Activated CD8-positive, alpha-beta memory T cell treated with anti-CD3 and anti-CD28 coated beads, Interleukin-2, amount 10 ng/mL, durations not matched to agents 7 days and 5 days (primary cell): Measurements from ENCODE around the gene ETS1. TPM values are rescaled to one million over a fixed set of nuclear protein-coding genes. Genes with fewer than 3 reads are reported as not detected.

Source experiments
- ATAC-seq: fragments of 150-1000 bp; cut with Tn5 transposase; one replicate; pipeline ENCODE4 v1.10.0; 2021; ENCODE audit warnings: moderate library complexity
- CTCF ChIA-PET: fragments of 350-600 bp; sonication (Branson Sonifier 250); formaldehyde crosslinking; loops from one replicate; lab custom pipeline; 2021; ENCODE audit warnings: antibody characterized with exemption; lab: Charles Lee
- DNase-seq: peaks from one replicate; pipeline ENCODE4 v3.0.0-alpha.2; 2020
- H3K27ac Mint-ChIP-seq: one replicate; pipeline ENCODE4 v1.8.0; 2021; ENCODE audit warnings: mild to moderate bottlenecking, mixed read lengths
- H3K27me3 Mint-ChIP-seq: one replicate; pipeline ENCODE4 v1.8.0; 2021; ENCODE audit warnings: mixed read lengths
- H3K36me3 Mint-ChIP-seq: one replicate; pipeline ENCODE4 v1.8.0; 2021; ENCODE audit warnings: mild to moderate bottlenecking, mixed read lengths
- H3K4me1 Mint-ChIP-seq: one replicate; pipeline ENCODE4 v1.8.0; 2021; ENCODE audit warnings: mixed read lengths
- H3K4me3 Mint-ChIP-seq: one replicate; pipeline ENCODE4 v1.8.0; 2021; ENCODE audit warnings: mild to moderate bottlenecking, moderate library complexity, mixed read lengths
- H3K9me3 Mint-ChIP-seq: one replicate; pipeline ENCODE4 v1.8.0; 2022; ENCODE audit warnings: low read depth, mixed read lengths
- total RNA-seq, 2 experiments: library from RNA; stranded (reverse); gene quantifications; one replicate each; pipeline ENCODE4 v1.2.3, GENCODE V29; 2021

The ETS1 gene
- total RNA-seq, 2 experiments from 2014 or later = 408 to 671 TPM

GRCh38 chr11:128469220-128469619, 118.1 kb downstream of the ETS1 start:
- no peaks in the 10 kb centered on the region for H3K9me3 Mint-ChIP-seq
- peaks cover 92% of the 10 kb centered on the region for H3K36me3 Mint-ChIP-seq
- no peak for ATAC-seq
- DNase-seq = no peak
- peak overlapping the region; percentile 39 for H3K4me3 Mint-ChIP-seq
- peak overlapping the region; percentile 82 for H3K27ac Mint-ChIP-seq
- CTCF ChIA-PET = interaction anchor here (1.0 to 3.2 kb wide), 6 partner anchors 10 to 297 kb away, joined by 3 to 25 read pairs (median 4); no protein-coding TSS in a partner anchor
- no peaks in the 10 kb centered on the region for H3K27me3 Mint-ChIP-seq
- H3K4me1 Mint-ChIP-seq = peaks cover 95% of the 10 kb centered on the region

- Mint-ChIP-seq H3K9me3 (no peaks in the 10 kb centered on the region), H3K27ac (peak overlapping the region; percentile 82), H3K4me1 (peaks cover 95% of the 10 kb centered on the region), H3K36me3 (peaks cover 92% of the 10 kb centered on the region), H3K27me3 (no peaks in the 10 kb centered on the region), H3K4me3 (peak overlapping the region; percentile 4)
- ATAC-seq = no peak
- DNase-seq = no peak
- CTCF ChIA-PET = interaction anchor here (1.0 to 3.2 kb wide), 5 partner anchors 15 to 296 kb away, joined by 4 to 25 read pairs (median 4); no protein-coding TSS in a partner anchor
These were observed 119.2 kb downstream of the ETS1 start for GRCh38 chr11:128468111-128468510.

- no peaks in the 10 kb centered on the region for H3K27me3 Mint-ChIP-seq
- ATAC-seq = no peak
- H3K9me3 Mint-ChIP-seq = no peaks in the 10 kb centered on the region
- CTCF ChIA-PET = interaction anchor here (1.0 to 3.2 kb wide), 3 partner anchors 15 to 162 kb away, joined by 4 to 25 read pairs (median 10); no protein-coding TSS in a partner anchor
- peaks cover 95% of the 10 kb centered on the region for H3K4me1 Mint-ChIP-seq
- H3K4me3 Mint-ChIP-seq = no peak overlapping the region
- peak overlapping the region; percentile 82 for H3K27ac Mint-ChIP-seq
- DNase-seq = no peak
- H3K36me3 Mint-ChIP-seq = peaks cover 92% of the 10 kb centered on the region
These were observed 119.7 kb downstream of the ETS1 start for GRCh38 chr11:128467610-128468041.

- Mint-ChIP-seq H3K9me3 (no peaks in the 10 kb centered on the region), H3K27ac (peak overlapping the region; percentile 82), H3K27me3 (no peaks in the 10 kb centered on the region), H3K36me3 (peaks cover 92% of the 10 kb centered on the region), H3K4me3 (peak overlapping the region; percentile 2), H3K4me1 (peaks cover 91% of the 10 kb centered on the region)
- ATAC-seq (no peak), DNase-seq (no peak)
- CTCF ChIA-PET = interaction anchor here (1.0 to 3.2 kb wide), 3 partner anchors 16 to 163 kb away, joined by 4 to 25 read pairs (median 10); no protein-coding TSS in a partner anchor
These were observed 120.3 kb downstream of the ETS1 start for GRCh38 chr11:128467041-128467440.

- CTCF ChIA-PET = interaction anchor here (0.6 to 2.4 kb wide), 10 partner anchors 11 to 176 kb away, joined by 3 to 15 read pairs (median 4); no protein-coding TSS in a partner anchor
- H3K4me1 Mint-ChIP-seq = peaks cover 89% of the 10 kb centered on the region
- ATAC-seq = peak; percentile 5
These were observed 121.2 kb downstream of the ETS1 start for GRCh38 chr11:128465946-128466705.

GRCh38 chr11:128465531-128465930, 121.8 kb downstream of the ETS1 start:
- CTCF ChIA-PET = interaction anchor here (0.6 to 2.4 kb wide), 13 partner anchors 11 to 176 kb away, joined by 3 to 15 read pairs (median 4); no protein-coding TSS in a partner anchor
- peaks cover 88% of the 10 kb centered on the region for H3K4me1 Mint-ChIP-seq
- H3K27me3 Mint-ChIP-seq = no peaks in the 10 kb centered on the region
- H3K27ac Mint-ChIP-seq = peak overlapping the region; percentile 82
- H3K4me3 Mint-ChIP-seq = peak overlapping the region; percentile 62
- no peak for DNase-seq
- no peaks in the 10 kb centered on the region for H3K9me3 Mint-ChIP-seq
- ATAC-seq = peak; percentile 11
- H3K36me3 Mint-ChIP-seq = peaks cover 95% of the 10 kb centered on the region

More at GRCh38 chr11:128465946-128466705, 121.2 kb downstream of the ETS1 start:
- no peak for DNase-seq
- Mint-ChIP-seq H3K4me3 (peak overlapping the region; percentile 62), H3K27ac (peak overlapping the region; percentile 82), H3K9me3 (no peaks in the 10 kb centered on the region), H3K36me3 (peaks cover 94% of the 10 kb centered on the region), H3K27me3 (no peaks in the 10 kb centered on the region)

- Mint-ChIP-seq H3K9me3 (no peaks in the 10 kb centered on the region), H3K27ac (peak overlapping the region; percentile 82), H3K4me1 (peaks cover 89% of the 10 kb centered on the region), H3K36me3 (peaks cover 96% of the 10 kb centered on the region), H3K27me3 (no peaks in the 10 kb centered on the region), H3K4me3 (peak overlapping the region; percentile 62)
- DNase-seq = no peak
- CTCF ChIA-PET = interaction anchor here (0.6 to 2.4 kb wide), 14 partner anchors 12 to 175 kb away, joined by 3 to 15 read pairs (median 4); no protein-coding TSS in a partner anchor
- ATAC-seq = peak; percentile 12
These were observed 122.4 kb downstream of the ETS1 start for GRCh38 chr11:128464878-128465450.

- H3K36me3 Mint-ChIP-seq = peaks cover 95% of the 10 kb centered on the region
- ATAC-seq (no peak), DNase-seq (no peak)
- no peaks in the 10 kb centered on the region for H3K9me3 Mint-ChIP-seq
- no peaks in the 10 kb centered on the region for H3K27me3 Mint-ChIP-seq
- peak overlapping the region; percentile 82 for H3K27ac Mint-ChIP-seq
- no peak overlapping the region for H3K4me3 Mint-ChIP-seq
- CTCF ChIA-PET = interaction anchor here (1.1 kb wide), 1 partner anchor 167 kb away, joined by 3 read pairs; no protein-coding TSS in a partner anchor
- H3K4me1 Mint-ChIP-seq = peaks cover 83% of the 10 kb centered on the region
These were observed 123.4 kb downstream of the ETS1 start for GRCh38 chr11:128463979-128464378.

- Mint-ChIP-seq H3K4me1 (peaks cover 77% of the 10 kb centered on the region), H3K36me3 (peaks cover 94% of the 10 kb centered on the region), H3K4me3 (no peak overlapping the region), H3K9me3 (no peaks in the 10 kb centered on the region), H3K27ac (peak overlapping the region; percentile 64), H3K27me3 (no peaks in the 10 kb centered on the region)
- ATAC-seq = no peak
- CTCF ChIA-PET = interaction anchor here (0.9 to 1.1 kb wide), 2 partner anchors 19 to 167 kb away, joined by 3 read pairs; no protein-coding TSS in a partner anchor
- no peak for DNase-seq
These were observed 124.0 kb downstream of the ETS1 start for GRCh38 chr11:128463371-128463829.

GRCh38 chr11:128462922-128463321, 124.4 kb downstream of the ETS1 start:
- Mint-ChIP-seq H3K4me1 (peaks cover 72% of the 10 kb centered on the region), H3K4me3 (no peak overlapping the region), H3K27me3 (no peaks in the 10 kb centered on the region), H3K36me3 (peaks cover 94% of the 10 kb centered on the region), H3K27ac (peak overlapping the region; percentile 64), H3K9me3 (no peaks in the 10 kb centered on the region)
- no peak for ATAC-seq
- no peak for DNase-seq
- CTCF ChIA-PET = interaction anchor here (0.9 to 1.1 kb wide), 2 partner anchors 20 to 168 kb away, joined by 3 read pairs; no protein-coding TSS in a partner anchor

GRCh38 chr11:128462189-128462588, 125.2 kb downstream of the ETS1 start:
- Mint-ChIP-seq H3K27me3 (no peaks in the 10 kb centered on the region), H3K4me1 (peaks cover 67% of the 10 kb centered on the region), H3K9me3 (no peaks in the 10 kb centered on the region), H3K4me3 (no peak overlapping the region), H3K36me3 (peaks cover 93% of the 10 kb centered on the region), H3K27ac (peak overlapping the region; percentile 64)
- CTCF ChIA-PET = interaction anchor here (0.9 to 1.2 kb wide), 5 partner anchors 9 to 169 kb away, joined by 3 to 5 read pairs (median 3); no protein-coding TSS in a partner anchor
- DNase-seq (no peak), ATAC-seq (no peak)

GRCh38 chr11:128458321-128458720, 129.0 kb downstream of the ETS1 start:
- DNase-seq (no peak), ATAC-seq (no peak)
- H3K4me1 Mint-ChIP-seq = peaks cover 50% of the 10 kb centered on the region
- H3K4me3 Mint-ChIP-seq = no peak overlapping the region
- no peaks in the 10 kb centered on the region for H3K27me3 Mint-ChIP-seq
- no peaks in the 10 kb centered on the region for H3K9me3 Mint-ChIP-seq
- peaks cover 83% of the 10 kb centered on the region for H3K36me3 Mint-ChIP-seq
- H3K27ac Mint-ChIP-seq = no peak overlapping the region
- CTCF ChIA-PET = interaction anchor here (0.7 to 2.3 kb wide), 9 partner anchors 12 to 172 kb away, joined by 3 to 8 read pairs (median 3); no protein-coding TSS in a partner anchor

- Mint-ChIP-seq H3K9me3 (no peaks in the 10 kb centered on the region), H3K27me3 (no peaks in the 10 kb centered on the region), H3K4me1 (peaks cover 49% of the 10 kb centered on the region), H3K27ac (no peak overlapping the region), H3K36me3 (peaks cover 78% of the 10 kb centered on the region), H3K4me3 (no peak overlapping the region)
- CTCF ChIA-PET = interaction anchor here (0.9 to 2.3 kb wide), 3 partner anchors 70 to 173 kb away, joined by 3 to 8 read pairs (median 4); no protein-coding TSS in a partner anchor
- ATAC-seq (no peak), DNase-seq (no peak)
These were observed 129.5 kb downstream of the ETS1 start for GRCh38 chr11:128457874-128458273.
